SK-N-SH (cell line): ENCODE results near the gene RNF227. TPM values are rescaled to one million over a fixed set of nuclear protein-coding genes. Genes with fewer than 3 reads are reported as not detected.
A peak's percentile ranks its signal among the peaks of the same experiment; 100 is the strongest.

ENCODE experiments used
- CTCF ChIA-PET: fragments of 300-600, 350-600 bp; formaldehyde crosslinking; extraction: SDS; loops from one replicate; lab custom pipeline; 2021; lab: Yijun Ruan, JAX
- POLR2A ChIA-PET: fragments of 350-600 bp; sonication (Branson Sonifier 250); formaldehyde crosslinking; extraction: SDS; loops from one replicate; lab custom pipeline; 2020; ENCODE audit warnings: antibody characterized with exemption, inconsistent platforms; lab: Yijun Ruan, JAX
- DNase-seq: peaks from one replicate; pipeline ENCODE4 v3.0.0; 2012
- H2AFZ ChIP-seq: fragments of 200-600 bp; sonication (generic); 2 replicates; pipeline ENCODE4 v1.8.1; 2016; ENCODE audit warnings: antibody characterized with exemption, mild to moderate bottlenecking, low read depth
- H3F3A ChIP-seq: fragments of 200-600 bp; sonication (generic); replicated peaks from 2 replicates; pipeline ENCODE3; 2016; ENCODE audit warnings: antibody characterized with exemption, mild to moderate bottlenecking; ENCODE audit not compliant: insufficient read depth
- H3K27ac ChIP-seq, 2 experiments: fragments of 200-500 bp in 1 of 2; fragments of 200-600 bp in 1 of 2; sonication (Bioruptor generic) in 1 of 2; sonication (generic), shearing (Covaris generic) in 1 of 2; 2 replicates each; pipeline versions ENCODE4 v1.5.1 to v1.6.1; 2014 to 2016; ENCODE audit warnings: low read depth in 2 of 2, inconsistent platforms in 1 of 2, low read length in 1 of 2, mild to moderate bottlenecking in 1 of 2, mixed read lengths in 1 of 2
- H3K27me3 ChIP-seq: fragments of 200-600 bp; sonication (generic), shearing (Covaris generic); 2 replicates; pipeline ENCODE4 v1.6.1; 2016; ENCODE audit warnings: mixed run types; ENCODE audit not compliant: insufficient read depth
- H3K36me3 ChIP-seq, 2 experiments: fragments of 200-500 bp in 1 of 2; fragments of 200-600 bp in 1 of 2; sonication (Bioruptor generic) in 1 of 2; sonication (generic) in 1 of 2; replicated peaks in 1 of 2; 2 replicates each; pipeline versions ENCODE3 to v1.5.1; 2014 to 2016; ENCODE audit warnings: low read length in 1 of 2, mild to moderate bottlenecking in 1 of 2; ENCODE audit not compliant: insufficient read depth in 2 of 2, control insufficient read depth in 1 of 2
- H3K4me1 ChIP-seq, 2 experiments: fragments of 200-500 bp in 1 of 2; fragments of 200-600 bp in 1 of 2; sonication (Bioruptor generic) in 1 of 2; sonication (generic), shearing (Covaris generic) in 1 of 2; 2 replicates each; pipeline versions ENCODE4 v1.5.1 to v1.6.1; 2014 to 2016; ENCODE audit warnings: low read depth in 1 of 2, low read length in 1 of 2, mixed run types in 1 of 2; ENCODE audit not compliant: insufficient read depth in 2 of 2, control insufficient read depth in 1 of 2
- H3K4me2 ChIP-seq: fragments of 200-600 bp; sonication (generic), shearing (Covaris generic); 2 replicates; pipeline ENCODE4 v1.6.1; 2017; ENCODE audit warnings: mixed run types
- H3K4me3 ChIP-seq, 2 experiments: fragments of 200-500 bp in 1 of 2; fragments of 200-600 bp in 1 of 2; sonication (Bioruptor generic) in 1 of 2; sonication (generic), shearing (Covaris generic) in 1 of 2; 2 replicates each; pipeline versions ENCODE4 v1.5.1 to v1.8.1; 2014 to 2016; ENCODE audit warnings: low read depth in 2 of 2, inconsistent platforms in 1 of 2, low read length in 1 of 2, mild to moderate bottlenecking in 1 of 2, mixed read lengths in 1 of 2, moderate library complexity in 1 of 2
- H3K79me2 ChIP-seq: fragments of 200-600 bp; sonication (generic); 2 replicates; pipeline ENCODE4 v1.8.1; 2017; ENCODE audit warnings: mild to moderate bottlenecking; ENCODE audit not compliant: insufficient read depth
- H3K9ac ChIP-seq: fragments of 200-600 bp; sonication (generic); 2 replicates; pipeline ENCODE4 v1.6.1; 2017; ENCODE audit warnings: mixed run types
- H3K9me2 ChIP-seq: fragments of 200-600 bp; sonication (generic); 2 replicates; pipeline ENCODE4 v1.6.1; 2017; ENCODE audit warnings: mixed run types
- H3K9me3 ChIP-seq: fragments of 200-600 bp; sonication (generic); 2 replicates; pipeline ENCODE4 v1.6.1; 2017; ENCODE audit warnings: mixed run types, mild to moderate bottlenecking, moderate library complexity
- H4K20me1 ChIP-seq: fragments of 200-600 bp; sonication (generic); 2 replicates; pipeline ENCODE4 v1.6.1; 2017; ENCODE audit warnings: mild to moderate bottlenecking, mixed run types; ENCODE audit not compliant: insufficient read depth
- CHD2 ChIP-seq: fragments of 150-350 bp; IDR thresholded peaks from 2 replicates; pipeline ENCODE4 v1.6.1; 2018; ENCODE audit warnings: low read length; ENCODE audit not compliant: partially characterized antibody
- CTCF ChIP-seq: fragments of 200-600 bp; sonication (generic); IDR thresholded peaks from 2 replicates; pipeline ENCODE4 v1.6.1; 2017; ENCODE audit warnings: antibody characterized with exemption, mild to moderate bottlenecking, moderate library complexity
- ELF1 ChIP-seq: IDR thresholded peaks from 2 replicates; pipeline ENCODE4 v1.4.0; 2012
- FOSL2 ChIP-seq: IDR thresholded peaks from 2 replicates; pipeline ENCODE4 v1.4.0; 2012; ENCODE audit warnings: low read depth, mild to moderate bottlenecking, moderate library complexity, borderline replicate concordance
- FOXM1 ChIP-seq: IDR thresholded peaks from 2 replicates; pipeline ENCODE4 v1.4.0; 2012; ENCODE audit warnings: low read depth, mild to moderate bottlenecking
- JUND ChIP-seq: IDR thresholded peaks from 2 replicates; pipeline ENCODE4 v1.4.0; 2012
- MXI1 ChIP-seq: IDR thresholded peaks from 2 replicates; pipeline ENCODE4 v1.6.1; 2012; ENCODE audit warnings: mild to moderate bottlenecking, low read depth, low read length, improper control_type of control experiment
- PBX3 ChIP-seq: IDR thresholded peaks from 2 replicates; pipeline ENCODE4; 2012
- POLR2AphosphoS5 ChIP-seq: IDR thresholded peaks from 2 replicates; pipeline ENCODE4 v1.6.1; 2012; ENCODE audit warnings: low read depth, low read length
- RAD21 ChIP-seq: IDR thresholded peaks from 2 replicates; pipeline ENCODE4 v1.6.1; 2012; ENCODE audit warnings: mild to moderate bottlenecking, low read length
- REST ChIP-seq: IDR thresholded peaks from 2 replicates; pipeline ENCODE4 v1.6.1; 2012; ENCODE audit warnings: mild to moderate bottlenecking, low read depth, low read length, moderate library complexity
- TEAD4 ChIP-seq: IDR thresholded peaks from 2 replicates; pipeline ENCODE4 v1.4.0; 2012; ENCODE audit warnings: mild to moderate bottlenecking, borderline replicate concordance; ENCODE audit not compliant: insufficient read depth
- YY1 ChIP-seq: IDR thresholded peaks from 2 replicates; pipeline ENCODE4 v1.4.0; 2012; ENCODE audit warnings: low read depth, mild to moderate bottlenecking
- WGBS: methylation state at CpG from one replicate; pipeline ENCODE4 v1.1.6; 2017; ENCODE audit warnings: low lambda C conversion rate; 5-methylcytosine and 5-hydroxymethylcytosine counted together
- polyA plus RNA-seq, 3 experiments: library from polyadenylated mRNA; depleted of rRNA; stranded (reverse); fragments of >200 nt; gene quantifications; 2 replicates each; pipeline ENCODE4 v1.2.3, GENCODE V29; 2012

Gene RNF227
- polyA plus RNA-seq, 1 of the 3 experiments (the other 2 are of a cell fraction): 7.4 TPM

GRCh38 chr17:7885367-7886226 lies 30.5 kb downstream of the RNF227 start (continued):
- TF ChIP-seq PBX3 (peak; percentile 80), JUND (no peak)

GRCh38 chr17:7884581-7885366 lies 31.3 kb downstream of the RNF227 start:
- H3K27me3 ChIP-seq: no peaks in the 10 kb centered on the region
- under 1% methylated on average over 45 of the region's 100 CpGs for WGBS
- H3K9me3 ChIP-seq: no peaks in the 10 kb centered on the region
- TF ChIP-seq RAD21 (no peak), TEAD4 (no peak), YY1 (no peak), POLR2AphosphoS5 (no peak), CHD2 (no peak), FOXM1 (no peak)
- peak overlapping the region; percentile 96 to 100; a peak in 3 of 4 replicates for H3K27ac ChIP-seq
- CTCF ChIA-PET: interaction anchor here (2.6 kb wide), 1 partner anchor 21 kb away, joined by 9 read pairs; no protein-coding TSS in a partner anchor
- peaks cover 3% of the 10 kb centered on the region; the same call in 1 of the 2 replicates for H4K20me1 ChIP-seq
- POLR2A ChIA-PET: interaction anchor here (1.7 kb wide), 1 partner anchor 47 kb away, joined by 5 read pairs; the partner anchor contains the start of genes CNTROB and TRAPPC1
- peak; percentile 55 for DNase-seq
- peaks cover 37% of the 10 kb centered on the region for H3K79me2 ChIP-seq
- no peak overlapping the region for H2AFZ ChIP-seq
- no peaks in the 10 kb centered on the region for H3K9me2 ChIP-seq
- H3K4me1 ChIP-seq: peaks cover 33 to 71% of the 10 kb centered on the region in 2 experiments
- peak overlapping the region; percentile 76 to 78; a peak in 3 of 4 replicates for H3K4me3 ChIP-seq
- H3F3A ChIP-seq: peaks cover 38% of the 10 kb centered on the region
- peak overlapping the region; percentile 77; the same call in 1 of the 2 replicates for H3K9ac ChIP-seq
- peaks cover 13 to 16% of the 10 kb centered on the region in 2 experiments for H3K36me3 ChIP-seq
- no peak overlapping the region for H3K4me2 ChIP-seq

GRCh38 chr17:7883781-7884386 lies 32.2 kb downstream of the RNF227 start:
- H3K4me3 ChIP-seq: peak overlapping the region; percentile 38 to 57
- ChIA-PET POLR2A (no interaction called here), CTCF (interaction anchor here (0.7 to 2.6 kb wide), 3 partner anchors 20 to 174 kb away, joined by 3 to 9 read pairs (median 3); no protein-coding TSS in a partner anchor)
- peaks cover 13 to 24% of the 10 kb centered on the region in 2 experiments for H3K36me3 ChIP-seq
- no peaks in the 10 kb centered on the region for H4K20me1 ChIP-seq
- no peaks in the 10 kb centered on the region for H3K9me3 ChIP-seq
- H3F3A ChIP-seq: peaks cover 38% of the 10 kb centered on the region
- H3K9me2 ChIP-seq: no peaks in the 10 kb centered on the region
- H3K27me3 ChIP-seq: no peaks in the 10 kb centered on the region
- peak overlapping the region; percentile 83 for H2AFZ ChIP-seq
- peaks cover 24 to 66% of the 10 kb centered on the region in 2 experiments for H3K4me1 ChIP-seq
- 2% methylated on average over 3 of the region's 3 CpGs for WGBS
- peak overlapping the region; percentile 68; the same call in 1 of the 2 replicates for H3K9ac ChIP-seq
- H3K4me2 ChIP-seq: peak overlapping the region; percentile 66
- peaks cover 28% of the 10 kb centered on the region for H3K79me2 ChIP-seq
- DNase-seq: peak; percentile 55
- H3K27ac ChIP-seq: peak overlapping the region; percentile 69 to 100
- TF ChIP-seq ELF1: no peak
- TF ChIP-seq CHD2: peak; percentile 17
- TF ChIP-seq PBX3: peak; percentile 19; the same call in 1 of the 2 replicates
- no peak for TF ChIP-seq FOSL2
- no peak for TF ChIP-seq CTCF
- 0 out of 2 replicates have a peak, but pooled peaks have one; percentile 23 for TF ChIP-seq MXI1
- TF ChIP-seq YY1: peak; percentile 83
- TF ChIP-seq REST: no peak
